Cardiac ventricle fibroblast (primary cell): ENCODE data around the gene TCAP. TPM values are rescaled to one million over a fixed set of nuclear protein-coding genes. Genes with fewer than 3 reads are reported as not detected.

ENCODE experiments used
- total RNA-seq: library from RNA; depleted of rRNA; stranded (reverse); fragments of >200 nt; gene quantifications from 2 replicates; pipeline ENCODE4 v1.2.3, GENCODE V29; 2015

Gene TCAP
- total RNA-seq = 0.25 TPM in 1 of 2 replicates, not detected in the other

GRCh38 chr17:39664581-39665561 lies at the start of gene TCAP:
TCAP (plus strand) TSS chr17:39665349; CDS start chr17:39665360, 11 bp downstream.

GRCh38 chr17:39626171-39627046 lies 38.7 kb upstream of the TCAP start, which contains the start of gene PPP1R1B:
PPP1R1B (plus strand) TSS chr17:39626952; CDS start chr17:39627393, 441 bp downstream.

GRCh38 chr17:39636927-39637736 lies 28.0 kb upstream of the TCAP start, which contains the start of gene STARD3:
STARD3 (plus strand) TSS chr17:39637144; CDS start chr17:39653532, 16,388 bp downstream.

GRCh38 chr17:39667945-39668924 lies 3.1 kb downstream of the TCAP start, which contains the start of gene PNMT:
PNMT (plus strand) TSS chr17:39668453; CDS start chr17:39668476, 23 bp downstream.

GRCh38 chr17:39687546-39688474 lies 22.7 kb downstream of the TCAP start, which contains the start of gene PGAP3:
PGAP3 (minus strand) TSS chr17:39688057; CDS start chr17:39688014, 43 bp downstream.

DNA sequence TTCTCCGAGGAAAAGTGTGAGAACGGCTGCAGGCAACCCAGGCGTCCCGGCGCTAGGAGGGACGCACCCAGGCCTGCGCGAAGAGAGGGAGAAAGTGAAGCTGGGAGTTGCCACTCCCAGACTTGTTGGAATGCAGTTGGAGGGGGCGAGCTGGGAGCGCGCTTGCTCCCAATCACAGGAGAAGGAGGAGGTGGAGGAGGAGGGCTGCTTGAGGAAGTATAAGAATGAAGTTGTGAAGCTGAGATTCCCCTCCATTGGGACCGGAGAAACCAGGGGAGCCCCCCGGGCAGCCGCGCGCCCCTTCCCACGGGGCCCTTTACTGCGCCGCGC lies 34.6 kb downstream of the TCAP start, which contains the start of gene ERBB2:
ERBB2 (plus strand) TSS at position 247 of the 330 bp plus-strand sequence. CDS start 175 bp downstream, outside the sequence.

Other genes starting within 250 kb of the TCAP start
- gene MED1, start 214.1 kb upstream of the TCAP start, total RNA-seq = 18.4 and 20.7 TPM in 2 replicates
- 27.7 and 27.8 TPM in 2 replicates for gene CDK12, start 203.9 kb upstream of the TCAP start, total RNA-seq
- not detected in 2 replicates for gene NEUROD2, start 57.4 kb upstream of the TCAP start, total RNA-seq
- gene PPP1R1B, start 38.4 kb upstream of the TCAP start, total RNA-seq = 89.5 and 113 TPM in 2 replicates
- gene STARD3, start 28.2 kb upstream of the TCAP start, total RNA-seq = 23.1 and 31.5 TPM in 2 replicates
- not detected in 2 replicates for gene PNMT, start 3.1 kb downstream of the TCAP start, total RNA-seq
- 10.5 and 16.8 TPM in 2 replicates for gene PGAP3, start 22.7 kb downstream of the TCAP start, total RNA-seq
- 29.9 and 35.7 TPM in 2 replicates for gene ERBB2, start 34.7 kb downstream of the TCAP start, total RNA-seq
- 38.7 and 50.6 TPM in 2 replicates for gene MIEN1, start 65.2 kb downstream of the TCAP start, total RNA-seq
- gene GRB7, start 72.6 kb downstream of the TCAP start, total RNA-seq = 0.29 and 0.44 TPM in 2 replicates
- gene IKZF3, start 199.0 kb downstream of the TCAP start, total RNA-seq = not detected in 2 replicates
- not detected in 2 replicates for gene ZPBP2, start 202.9 kb downstream of the TCAP start, total RNA-seq